Activated CD8-positive, alpha-beta memory T cell treated with anti-CD3 and anti-CD28 coated beads, Interleukin-2, amount 10 ng/mL, durations not matched to agents 7 days and 5 days (primary cell): ENCODE results near the gene PIK3CB. TPM values are rescaled to one million over a fixed set of nuclear protein-coding genes. Genes with fewer than 3 reads are reported as not detected.

Experiments
- ATAC-seq: fragments of 150-1000 bp; cut with Tn5 transposase; one replicate; pipeline ENCODE4 v1.10.0; 2021; ENCODE audit warnings: moderate library complexity
- CTCF ChIA-PET: fragments of 350-600 bp; sonication (Branson Sonifier 250); formaldehyde crosslinking; loops from one replicate; lab custom pipeline; 2021; ENCODE audit warnings: antibody characterized with exemption; lab: Charles Lee
- DNase-seq: peaks from one replicate; pipeline ENCODE4 v3.0.0-alpha.2; 2020
- H3K27ac Mint-ChIP-seq: one replicate; pipeline ENCODE4 v1.8.0; 2021; ENCODE audit warnings: mild to moderate bottlenecking, mixed read lengths
- H3K27me3 Mint-ChIP-seq: one replicate; pipeline ENCODE4 v1.8.0; 2021; ENCODE audit warnings: mixed read lengths
- H3K36me3 Mint-ChIP-seq: one replicate; pipeline ENCODE4 v1.8.0; 2021; ENCODE audit warnings: mild to moderate bottlenecking, mixed read lengths
- H3K4me1 Mint-ChIP-seq: one replicate; pipeline ENCODE4 v1.8.0; 2021; ENCODE audit warnings: mixed read lengths
- H3K4me3 Mint-ChIP-seq: one replicate; pipeline ENCODE4 v1.8.0; 2021; ENCODE audit warnings: mild to moderate bottlenecking, moderate library complexity, mixed read lengths
- H3K9me3 Mint-ChIP-seq: one replicate; pipeline ENCODE4 v1.8.0; 2022; ENCODE audit warnings: low read depth, mixed read lengths
- total RNA-seq, 2 experiments: library from RNA; stranded (reverse); gene quantifications; one replicate each; pipeline ENCODE4 v1.2.3, GENCODE V29; 2021

The PIK3CB gene
- total RNA-seq, 2 experiments from 2014 or later = 7.1 to 8.4 TPM

DNA sequence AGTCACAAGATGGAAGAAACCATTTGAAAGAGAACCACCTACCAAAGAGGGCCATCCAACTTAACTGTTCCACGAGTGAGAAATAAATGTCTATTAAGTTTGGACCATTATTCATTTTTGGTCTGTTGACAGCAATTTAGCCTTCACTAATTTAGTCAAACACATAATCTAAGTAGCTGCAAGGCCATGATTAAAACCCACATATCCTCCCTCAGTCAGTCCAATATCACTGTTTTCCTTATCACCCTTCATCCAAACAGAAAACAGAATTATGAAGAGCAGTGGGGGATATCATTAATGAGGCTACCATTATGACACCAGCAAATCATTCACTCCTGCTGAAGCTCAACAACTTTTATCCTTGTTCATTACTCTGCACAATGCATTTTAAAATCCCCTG, 52.0 kb downstream of the PIK3CB start:
- DNase-seq (no peak), ATAC-seq (no peak)
- no peaks in the 10 kb centered on the region for H3K27me3 Mint-ChIP-seq
- no peak overlapping the region for H3K27ac Mint-ChIP-seq
- H3K36me3 Mint-ChIP-seq = peaks cover 5% of the 10 kb centered on the region
- peaks cover 34% of the 10 kb centered on the region for H3K4me1 Mint-ChIP-seq
- CTCF ChIA-PET = interaction anchor here (0.9 to 1.5 kb wide), 2 partner anchors 13 to 133 kb away, joined by 3 to 4 read pairs; no protein-coding TSS in a partner anchor
- H3K4me3 Mint-ChIP-seq = no peak overlapping the region
- no peaks in the 10 kb centered on the region for H3K9me3 Mint-ChIP-seq

DNA sequence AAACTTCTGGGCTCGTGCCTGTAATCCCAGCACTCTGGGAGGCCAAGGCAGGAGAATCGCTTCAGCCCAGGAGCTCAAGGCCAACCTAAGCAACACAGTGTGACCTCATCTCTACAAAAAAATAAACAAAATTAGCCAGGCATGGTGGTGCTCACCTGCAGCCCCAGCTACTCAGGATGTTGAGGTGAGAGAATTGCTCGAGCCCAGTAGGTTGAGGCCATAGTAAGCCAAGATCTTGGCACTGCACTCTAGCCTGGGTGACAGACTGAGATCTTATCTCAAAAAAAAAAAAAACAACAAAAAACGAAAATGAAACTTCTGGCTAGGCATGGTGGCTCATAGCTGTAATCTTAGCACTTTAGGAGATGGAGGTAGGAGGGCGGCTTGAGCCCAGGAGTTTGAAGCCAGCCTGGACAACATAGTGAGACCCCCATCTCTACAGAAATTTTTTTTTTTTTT, 53.7 kb downstream of the PIK3CB start:
- CTCF ChIA-PET = interaction anchor here (0.9 to 1.9 kb wide), 7 partner anchors 11 to 186 kb away, joined by 3 to 14 read pairs (median 4); partner anchors contain the start of gene CEP70
- ATAC-seq (peak; percentile 95), DNase-seq (peak; percentile 73)
- Mint-ChIP-seq H3K27ac (peak overlapping the region; percentile 69), H3K9me3 (no peaks in the 10 kb centered on the region), H3K4me1 (peaks cover 31% of the 10 kb centered on the region), H3K36me3 (peaks cover 3% of the 10 kb centered on the region), H3K4me3 (peak overlapping the region; percentile 47), H3K27me3 (no peaks in the 10 kb centered on the region)

DNA sequence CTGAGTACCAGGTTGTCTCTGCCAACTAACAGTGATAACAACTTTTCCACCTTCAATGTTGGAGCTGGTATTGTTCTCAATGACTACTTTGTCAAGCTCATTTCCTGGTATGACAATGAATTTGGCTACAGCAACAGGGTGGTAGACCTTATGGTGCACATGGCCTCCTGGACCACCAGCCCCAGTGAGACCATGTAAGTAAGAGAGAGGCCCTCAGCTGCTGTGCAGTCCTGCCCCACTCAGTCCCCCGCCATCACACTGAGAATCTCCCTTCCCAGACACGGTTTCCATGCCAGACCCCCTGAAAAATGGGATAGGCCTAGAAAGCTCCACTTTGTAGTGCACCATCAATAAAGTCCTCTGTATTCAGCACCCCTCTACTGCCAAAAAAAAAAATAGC, 56.1 kb downstream of the PIK3CB start:
- H3K36me3 Mint-ChIP-seq = peaks cover 4% of the 10 kb centered on the region
- peaks cover 46% of the 10 kb centered on the region for H3K4me1 Mint-ChIP-seq
- H3K9me3 Mint-ChIP-seq = no peaks in the 10 kb centered on the region
- ATAC-seq (no peak), DNase-seq (no peak)
- CTCF ChIA-PET = no interaction called here
- H3K27me3 Mint-ChIP-seq = no peaks in the 10 kb centered on the region
- no peak overlapping the region for H3K27ac Mint-ChIP-seq
- H3K4me3 Mint-ChIP-seq = no peak overlapping the region

DNA sequence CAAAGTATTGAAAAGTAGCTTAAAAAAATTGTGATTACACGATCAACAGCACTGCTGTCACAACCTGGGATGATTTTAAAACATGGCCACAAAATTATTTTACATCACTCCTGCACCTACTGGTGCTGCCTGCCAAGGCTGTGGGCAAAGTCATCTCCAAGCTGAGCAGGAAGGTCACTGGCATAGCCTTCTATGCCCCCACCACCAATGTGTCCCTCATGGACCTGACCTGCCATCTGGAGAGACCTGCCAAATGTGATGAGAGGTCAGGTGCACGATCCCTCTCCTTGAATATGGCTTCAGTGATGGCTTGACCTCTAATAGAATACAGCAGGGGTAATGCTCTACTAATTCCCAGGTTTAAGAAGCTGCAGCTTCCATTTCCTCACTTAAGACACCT, 57.8 kb downstream of the PIK3CB start:
- CTCF ChIA-PET = interaction anchor here (1.2 kb wide), 1 partner anchor 139 kb away, joined by 3 read pairs; no protein-coding TSS in a partner anchor
- Mint-ChIP-seq H3K4me1 (peaks cover 39% of the 10 kb centered on the region), H3K27ac (no peak overlapping the region), H3K27me3 (no peaks in the 10 kb centered on the region), H3K36me3 (peaks cover 2% of the 10 kb centered on the region), H3K4me3 (no peak overlapping the region), H3K9me3 (no peaks in the 10 kb centered on the region)
- no peak for ATAC-seq
- DNase-seq = no peak

DNA sequence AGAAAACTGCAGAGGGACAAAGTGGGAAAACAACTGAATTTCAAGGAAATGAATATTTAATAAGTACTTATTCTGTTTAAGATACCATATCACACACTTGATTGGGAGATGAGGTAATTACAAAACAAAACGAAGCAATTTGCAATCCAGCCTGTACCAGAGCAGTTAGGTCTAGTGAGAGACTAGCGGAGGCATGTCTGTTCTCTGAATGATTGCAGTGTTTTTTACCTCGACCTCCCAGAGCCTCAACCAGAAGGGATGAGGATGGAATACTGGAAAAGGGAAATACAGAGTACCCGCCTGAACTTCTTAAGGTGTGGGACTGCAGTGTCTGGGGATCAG, 59.5 kb downstream of the PIK3CB start:
- Mint-ChIP-seq H3K4me3 (no peak overlapping the region), H3K27me3 (no peaks in the 10 kb centered on the region), H3K4me1 (peaks cover 25% of the 10 kb centered on the region), H3K36me3 (peaks cover 2% of the 10 kb centered on the region), H3K9me3 (no peaks in the 10 kb centered on the region), H3K27ac (no peak overlapping the region)
- ATAC-seq = no peak
- CTCF ChIA-PET = no interaction called here
- no peak for DNase-seq

DNA sequence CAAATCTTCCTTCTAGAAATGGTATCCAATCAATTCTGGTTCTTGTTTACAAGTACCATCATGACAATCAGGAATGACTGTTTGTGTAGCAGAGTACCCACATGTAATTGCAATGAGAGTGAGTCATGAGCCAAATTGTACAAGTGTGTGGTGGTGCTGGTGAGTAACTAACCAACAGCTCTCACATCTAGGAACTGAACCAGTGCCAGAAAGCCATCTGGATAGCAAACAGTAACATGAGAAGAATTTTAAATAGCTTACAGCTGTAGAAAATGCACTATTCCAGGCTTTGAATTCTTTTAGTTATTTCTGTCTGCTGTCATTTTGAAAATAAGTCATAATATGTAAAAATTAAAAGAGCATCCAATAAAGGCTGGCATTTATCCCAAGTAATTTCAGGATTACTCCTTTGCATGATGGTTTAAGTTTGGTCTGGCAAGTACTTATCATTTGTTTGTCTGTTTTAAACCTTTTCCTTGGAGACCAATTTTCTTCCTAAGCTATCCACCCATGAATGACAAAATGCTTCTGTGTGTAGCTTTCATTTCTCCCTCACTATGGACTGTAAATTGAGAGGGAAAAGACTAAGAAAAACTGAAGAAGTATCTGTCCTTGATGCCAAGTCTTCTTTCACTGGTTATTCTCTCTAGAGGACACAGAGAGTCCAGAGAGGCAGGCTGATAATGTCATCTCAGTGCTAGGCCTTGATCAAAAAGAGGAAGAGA, 60.0 kb downstream of the PIK3CB start:
- H3K4me3 Mint-ChIP-seq = no peak overlapping the region
- DNase-seq = peak; percentile 57
- H3K27ac Mint-ChIP-seq = no peak overlapping the region
- ATAC-seq = peak; percentile 73
- peaks cover 7% of the 10 kb centered on the region for H3K36me3 Mint-ChIP-seq
- peaks cover 23% of the 10 kb centered on the region for H3K4me1 Mint-ChIP-seq
- H3K27me3 Mint-ChIP-seq = no peaks in the 10 kb centered on the region
- CTCF ChIA-PET = interaction anchor here (0.6 kb wide), 1 partner anchor 23 kb away, joined by 3 read pairs; no protein-coding TSS in a partner anchor
- no peaks in the 10 kb centered on the region for H3K9me3 Mint-ChIP-seq

DNA sequence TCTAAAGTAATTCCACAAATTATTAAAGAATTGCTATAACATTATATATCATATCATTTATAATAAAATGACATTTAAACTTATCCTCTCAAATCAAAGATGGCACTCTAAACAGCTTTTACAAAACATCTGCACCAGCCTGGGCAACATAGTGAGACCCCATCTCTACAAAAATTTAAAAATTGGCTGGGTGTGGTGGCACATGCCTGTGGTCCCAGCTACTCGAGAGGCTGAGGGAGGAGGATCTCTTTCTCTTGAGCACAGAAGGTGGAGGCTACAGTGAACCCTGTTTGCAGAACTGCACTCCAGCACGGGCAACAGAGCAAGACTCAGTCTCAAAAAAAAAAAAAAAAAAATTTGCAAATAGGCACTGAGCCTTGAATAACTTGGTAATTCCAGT, 63.1 kb downstream of the PIK3CB start:
- no peak overlapping the region for H3K4me3 Mint-ChIP-seq
- H3K4me1 Mint-ChIP-seq = peaks cover 14% of the 10 kb centered on the region
- DNase-seq (no peak), ATAC-seq (no peak)
- no peaks in the 10 kb centered on the region for H3K27me3 Mint-ChIP-seq
- H3K9me3 Mint-ChIP-seq = peaks cover 5% of the 10 kb centered on the region
- H3K36me3 Mint-ChIP-seq = peaks cover 28% of the 10 kb centered on the region
- CTCF ChIA-PET = no interaction called here
- no peak overlapping the region for H3K27ac Mint-ChIP-seq

DNA sequence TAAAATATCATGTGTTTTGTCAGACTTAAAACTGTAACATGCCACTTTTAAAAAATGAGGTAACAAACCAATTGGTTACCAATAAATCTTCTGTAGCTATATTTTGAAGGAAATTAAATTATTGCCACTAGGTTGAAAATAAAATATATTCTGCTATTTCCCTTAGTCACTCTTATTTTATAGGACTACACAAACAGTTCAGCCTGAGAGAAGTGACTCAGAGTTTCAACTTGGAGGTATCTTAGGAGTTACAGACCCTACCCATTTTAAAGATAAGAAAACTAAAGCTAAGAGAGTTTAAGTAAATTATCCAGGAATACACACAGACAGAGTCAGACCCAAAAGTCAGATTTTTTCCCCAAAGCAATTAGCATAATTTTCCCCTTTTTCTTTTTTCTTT, 65.1 kb downstream of the PIK3CB start:
- Mint-ChIP-seq H3K27ac (no peak overlapping the region), H3K36me3 (peaks cover 32% of the 10 kb centered on the region)
- no peak for ATAC-seq

DNA sequence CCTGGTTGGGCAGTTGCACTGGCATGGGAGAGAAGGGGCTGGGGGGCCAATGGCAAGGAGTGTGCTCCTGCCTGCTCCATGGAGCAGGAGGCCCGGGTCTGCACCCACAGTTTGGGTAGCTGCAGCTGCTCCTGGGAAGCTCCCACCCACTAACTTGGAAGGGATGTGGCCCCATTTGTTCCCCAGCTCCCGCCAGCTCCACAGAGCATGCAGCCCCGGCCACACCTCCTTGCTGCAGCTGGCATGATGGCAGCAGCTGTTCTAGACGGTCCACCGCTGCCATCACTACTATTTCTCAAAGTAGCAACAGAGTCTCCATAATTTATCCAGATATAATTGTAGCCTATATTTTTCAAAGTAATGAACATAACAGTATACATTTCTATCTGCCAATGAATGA, 65.8 kb downstream of the PIK3CB start:
- Mint-ChIP-seq H3K4me1 (peaks cover 2% of the 10 kb centered on the region), H3K27ac (no peak overlapping the region), H3K36me3 (peaks cover 33% of the 10 kb centered on the region), H3K4me3 (no peak overlapping the region), H3K9me3 (peaks cover 5% of the 10 kb centered on the region), H3K27me3 (no peaks in the 10 kb centered on the region)
- DNase-seq (no peak), ATAC-seq (no peak)
- CTCF ChIA-PET = interaction anchor here (1.7 kb wide), 1 partner anchor 14 kb away, joined by 3 read pairs; no protein-coding TSS in a partner anchor

More for the DNA sequence above, 65.1 kb downstream of the PIK3CB start:
- Mint-ChIP-seq H3K9me3 (peaks cover 5% of the 10 kb centered on the region), H3K4me1 (peaks cover 8% of the 10 kb centered on the region), H3K27me3 (no peaks in the 10 kb centered on the region), H3K4me3 (no peak overlapping the region)
- CTCF ChIA-PET = interaction anchor here (0.9 to 1.7 kb wide), 2 partner anchors 11 to 14 kb away, joined by 3 read pairs; no protein-coding TSS in a partner anchor
- no peak for DNase-seq

DNA sequence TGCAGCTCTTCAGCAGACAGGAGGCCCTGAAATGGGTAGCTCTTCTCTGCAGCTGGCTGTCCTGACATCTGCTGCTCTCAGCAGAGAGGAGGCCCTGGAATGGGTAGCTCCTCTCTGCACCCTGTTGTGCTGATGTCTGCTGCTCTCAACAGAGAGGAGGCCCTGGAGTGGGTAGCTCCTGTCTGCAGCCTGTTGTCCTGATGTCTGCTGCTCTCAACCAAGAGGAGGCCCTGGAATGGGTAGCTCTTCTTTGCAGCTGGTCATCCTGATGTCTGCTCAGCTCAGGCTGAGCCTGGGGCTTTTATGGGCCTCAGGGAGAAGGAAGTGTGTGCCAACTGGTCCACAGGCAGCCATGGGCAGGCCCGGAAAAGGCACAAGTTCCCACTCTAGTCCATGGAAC, 66.6 kb downstream of the PIK3CB start:
- DNase-seq (no peak), ATAC-seq (no peak)
- Mint-ChIP-seq H3K27me3 (no peaks in the 10 kb centered on the region), H3K27ac (no peak overlapping the region), H3K4me3 (no peak overlapping the region), H3K4me1 (peaks cover 2% of the 10 kb centered on the region), H3K9me3 (peaks cover 5% of the 10 kb centered on the region), H3K36me3 (peaks cover 31% of the 10 kb centered on the region)
- CTCF ChIA-PET = no interaction called here

DNA sequence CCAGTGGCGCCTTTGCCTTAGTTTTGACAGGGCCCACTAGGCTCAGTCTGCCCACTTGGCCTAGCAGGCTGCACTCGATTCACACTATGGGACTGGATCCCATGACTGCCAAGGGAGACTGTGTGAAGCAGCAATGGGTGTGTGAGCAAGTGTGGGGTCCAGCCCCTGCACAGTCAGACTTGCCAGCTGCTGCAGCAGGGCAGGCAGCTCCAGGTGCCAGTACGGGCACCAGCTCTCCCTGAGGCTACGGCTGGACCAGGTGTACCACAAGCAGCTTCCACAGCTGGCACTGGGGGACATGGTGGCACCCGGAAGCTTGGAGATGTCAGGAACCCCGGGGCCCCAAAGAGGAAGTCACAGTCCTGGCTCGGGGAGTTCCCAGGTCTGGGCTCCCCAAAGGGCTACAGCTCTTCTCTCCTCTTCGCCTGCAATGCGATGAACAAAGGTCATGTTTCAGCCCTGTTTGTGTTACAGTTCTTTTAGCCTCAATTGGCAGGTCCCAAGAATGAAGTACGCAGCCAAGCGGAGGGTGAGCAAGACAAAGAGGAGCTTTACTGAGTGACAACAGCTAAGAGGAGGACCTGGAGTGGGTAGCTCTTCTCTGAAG, 67.1 kb downstream of the PIK3CB start:
- Mint-ChIP-seq H3K27me3 (no peaks in the 10 kb centered on the region), H3K4me3 (no peak overlapping the region), H3K9me3 (peaks cover 5% of the 10 kb centered on the region), H3K36me3 (peaks cover 31% of the 10 kb centered on the region), H3K4me1 (peaks cover 2% of the 10 kb centered on the region), H3K27ac (no peak overlapping the region)
- no peak for DNase-seq
- CTCF ChIA-PET = no interaction called here
- no peak for ATAC-seq

DNA sequence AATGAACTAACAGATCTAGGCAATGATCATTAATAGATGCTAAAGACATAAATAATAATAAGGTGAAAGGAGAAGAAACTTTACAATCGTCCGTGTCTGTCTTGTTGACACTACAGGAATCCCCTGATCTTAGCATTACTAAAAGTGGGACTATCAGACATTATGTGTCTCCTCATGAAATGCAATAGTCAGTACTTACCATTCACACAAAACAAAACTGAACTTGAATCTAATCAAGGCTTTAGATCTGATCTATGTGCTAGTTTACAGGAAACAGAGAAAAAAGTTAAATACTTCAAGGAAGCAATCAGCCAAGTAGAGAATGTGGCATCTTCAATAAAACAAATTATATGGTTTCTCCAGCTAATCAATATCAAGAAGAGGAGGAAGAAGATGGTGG, 73.7 kb downstream of the PIK3CB start:
- H3K9me3 Mint-ChIP-seq = peaks cover 2% of the 10 kb centered on the region
- peaks cover 15% of the 10 kb centered on the region for H3K36me3 Mint-ChIP-seq
- peaks cover 10% of the 10 kb centered on the region for H3K4me1 Mint-ChIP-seq
- DNase-seq (no peak), ATAC-seq (no peak)
- no peak overlapping the region for H3K4me3 Mint-ChIP-seq
- CTCF ChIA-PET = interaction anchor here (0.6 kb wide), 1 partner anchor 687 kb away, joined by 3 read pairs; no protein-coding TSS in a partner anchor
- H3K27me3 Mint-ChIP-seq = no peaks in the 10 kb centered on the region
- peak overlapping the region; percentile 74 for H3K27ac Mint-ChIP-seq

DNA sequence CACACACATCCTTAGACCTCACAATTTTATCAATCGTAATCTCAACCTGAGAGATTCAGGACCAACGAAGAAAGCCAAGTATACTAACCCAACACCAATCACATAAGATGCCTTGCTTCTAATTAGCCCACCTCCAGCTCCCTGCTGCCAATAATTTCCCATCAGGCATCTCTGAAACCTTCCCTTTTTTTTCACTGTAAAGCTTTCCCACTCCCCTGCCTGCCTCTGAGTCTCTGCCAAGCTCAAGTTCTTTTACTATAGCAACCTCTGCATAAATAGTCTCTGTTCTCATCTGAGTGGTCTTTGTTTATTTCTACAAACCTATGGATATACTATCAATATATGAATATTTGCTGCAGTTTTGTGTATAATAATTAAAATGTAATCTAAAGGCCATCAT, 86.5 kb downstream of the PIK3CB start:
- CTCF ChIA-PET = no interaction called here
- H3K4me3 Mint-ChIP-seq = no peak overlapping the region
- peaks cover 3% of the 10 kb centered on the region for H3K36me3 Mint-ChIP-seq
- DNase-seq (no peak), ATAC-seq (no peak)
- no peaks in the 10 kb centered on the region for H3K27me3 Mint-ChIP-seq
- no peak overlapping the region for H3K27ac Mint-ChIP-seq
- H3K9me3 Mint-ChIP-seq = no peaks in the 10 kb centered on the region
- peaks cover 4% of the 10 kb centered on the region for H3K4me1 Mint-ChIP-seq

DNA sequence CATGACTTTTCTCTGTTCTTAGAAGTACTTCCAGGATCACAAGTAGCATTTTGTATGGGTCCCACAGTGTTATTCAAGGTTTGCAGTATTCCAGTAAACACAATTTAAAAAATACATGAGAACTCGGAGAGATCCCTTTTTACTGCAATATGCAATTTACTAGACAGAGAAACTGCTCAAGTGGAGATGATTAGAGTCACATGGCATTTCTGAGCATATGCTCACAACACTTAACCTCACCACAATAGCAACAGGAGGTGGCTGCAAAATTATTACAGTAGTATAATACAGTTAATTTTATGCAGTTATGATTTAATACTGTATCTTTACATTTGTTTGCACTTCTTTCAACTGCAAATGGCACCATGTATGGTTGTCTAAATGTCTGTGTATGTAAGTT, 87.5 kb downstream of the PIK3CB start:
- Mint-ChIP-seq H3K4me1 (no peaks in the 10 kb centered on the region), H3K27me3 (no peaks in the 10 kb centered on the region), H3K9me3 (no peaks in the 10 kb centered on the region), H3K27ac (no peak overlapping the region), H3K4me3 (no peak overlapping the region), H3K36me3 (peaks cover 3% of the 10 kb centered on the region)
- ATAC-seq (no peak), DNase-seq (no peak)
- CTCF ChIA-PET = no interaction called here
